Measurements from ENCODE around the gene ZNF254.

DNA sequence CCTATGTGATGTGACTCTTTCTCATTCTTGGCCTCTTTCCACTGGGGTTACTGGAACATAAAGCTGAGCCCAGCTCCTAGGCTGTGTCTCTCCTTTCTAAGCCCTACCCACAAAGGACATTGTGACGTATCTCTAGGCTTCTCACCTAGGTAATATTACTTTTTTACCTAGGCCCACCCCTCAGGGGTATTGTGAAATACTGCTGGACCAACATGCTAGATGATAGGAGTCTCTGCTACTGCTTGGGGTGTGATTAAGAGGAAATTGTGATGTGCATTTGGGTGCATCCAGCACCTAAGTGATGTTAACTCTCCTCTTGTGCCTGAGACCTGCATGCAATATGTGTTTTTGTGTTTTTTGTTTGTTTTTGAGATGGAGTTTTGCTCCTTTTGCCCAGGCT is 22.8 kb upstream of the ZNF254 start:
- TF ChIP-seq, protein P1, sequence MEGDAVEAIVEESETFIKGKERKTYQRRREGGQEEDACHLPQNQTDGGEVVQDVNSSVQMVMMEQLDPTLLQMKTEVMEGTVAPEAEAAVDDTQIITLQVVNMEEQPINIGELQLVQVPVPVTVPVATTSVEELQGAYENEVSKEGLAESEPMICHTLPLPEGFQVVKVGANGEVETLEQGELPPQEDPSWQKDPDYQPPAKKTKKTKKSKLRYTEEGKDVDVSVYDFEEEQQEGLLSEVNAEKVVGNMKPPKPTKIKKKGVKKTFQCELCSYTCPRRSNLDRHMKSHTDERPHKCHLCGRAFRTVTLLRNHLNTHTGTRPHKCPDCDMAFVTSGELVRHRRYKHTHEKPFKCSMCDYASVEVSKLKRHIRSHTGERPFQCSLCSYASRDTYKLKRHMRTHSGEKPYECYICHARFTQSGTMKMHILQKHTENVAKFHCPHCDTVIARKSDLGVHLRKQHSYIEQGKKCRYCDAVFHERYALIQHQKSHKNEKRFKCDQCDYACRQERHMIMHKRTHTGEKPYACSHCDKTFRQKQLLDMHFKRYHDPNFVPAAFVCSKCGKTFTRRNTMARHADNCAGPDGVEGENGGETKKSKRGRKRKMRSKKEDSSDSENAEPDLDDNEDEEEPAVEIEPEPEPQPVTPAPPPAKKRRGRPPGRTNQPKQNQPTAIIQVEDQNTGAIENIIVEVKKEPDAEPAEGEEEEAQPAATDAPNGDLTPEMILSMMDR (IDR thresholded peaks at IDR 0.05) = no peak
- TF ChIP-seq POLR2A (IDR thresholded peaks at IDR 0.05) = no peak
